ENCODE measurements around the gene SDHB. TPM values are rescaled to one million over a fixed set of nuclear protein-coding genes. Genes with fewer than 3 reads are reported as not detected.

The SDHB gene
- total RNA-seq, 4 donors from 2014 or later: 238 to 405 (median 328) TPM

DNA sequence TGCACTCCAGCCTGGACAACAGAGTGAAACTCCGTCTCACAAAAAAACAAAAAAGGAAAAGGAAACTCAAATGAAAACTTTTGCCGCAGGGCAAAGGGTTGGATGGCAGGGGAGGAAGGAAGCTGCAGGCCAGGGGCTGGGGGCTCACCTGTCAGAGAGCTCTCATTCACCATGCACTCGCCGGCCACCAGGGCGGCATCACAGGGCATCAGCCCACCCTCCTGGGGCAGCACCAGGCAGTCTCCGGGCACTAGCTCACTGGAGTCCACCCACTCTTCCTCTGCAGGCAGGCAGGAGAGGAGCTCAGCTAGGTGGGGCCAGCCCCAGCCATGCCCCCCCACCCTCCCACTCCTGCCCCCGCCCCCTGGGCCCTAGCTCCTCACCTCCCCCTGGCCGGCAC, 54.0 kb downstream of the SDHB start:
- no peak for ATAC-seq
- Histone ChIP-seq H3K4me1 (no peaks in the 10 kb centered on the region), H3K36me3 (peaks cover 0 to 63% of the 10 kb centered on the region in 2 donors), H3K9me3 (no peaks in the 10 kb centered on the region), H3K4me3 (no peak overlapping the region), H3K27me3 (no peaks in the 10 kb centered on the region), H3K27ac (no peak overlapping the region)
- in situ Hi-C loops (cut with MboI; ENCODE audit: low sequenced_read_pairs in 4 of 4): no loop called here
- intact Hi-C loops (cut with DNase I; ENCODE audit: low total_unique reads): no loop called here
- TF ChIP-seq POLR2A (IDR thresholded peaks at IDR 0.05): no peak
- TF ChIP-seq, protein P1, sequence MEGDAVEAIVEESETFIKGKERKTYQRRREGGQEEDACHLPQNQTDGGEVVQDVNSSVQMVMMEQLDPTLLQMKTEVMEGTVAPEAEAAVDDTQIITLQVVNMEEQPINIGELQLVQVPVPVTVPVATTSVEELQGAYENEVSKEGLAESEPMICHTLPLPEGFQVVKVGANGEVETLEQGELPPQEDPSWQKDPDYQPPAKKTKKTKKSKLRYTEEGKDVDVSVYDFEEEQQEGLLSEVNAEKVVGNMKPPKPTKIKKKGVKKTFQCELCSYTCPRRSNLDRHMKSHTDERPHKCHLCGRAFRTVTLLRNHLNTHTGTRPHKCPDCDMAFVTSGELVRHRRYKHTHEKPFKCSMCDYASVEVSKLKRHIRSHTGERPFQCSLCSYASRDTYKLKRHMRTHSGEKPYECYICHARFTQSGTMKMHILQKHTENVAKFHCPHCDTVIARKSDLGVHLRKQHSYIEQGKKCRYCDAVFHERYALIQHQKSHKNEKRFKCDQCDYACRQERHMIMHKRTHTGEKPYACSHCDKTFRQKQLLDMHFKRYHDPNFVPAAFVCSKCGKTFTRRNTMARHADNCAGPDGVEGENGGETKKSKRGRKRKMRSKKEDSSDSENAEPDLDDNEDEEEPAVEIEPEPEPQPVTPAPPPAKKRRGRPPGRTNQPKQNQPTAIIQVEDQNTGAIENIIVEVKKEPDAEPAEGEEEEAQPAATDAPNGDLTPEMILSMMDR (IDR thresholded peaks at IDR 0.05 in 4 of 5, conservative IDR thresholded peaks at IDR 0.05 in 1 of 5): no peak
- no peak for DNase-seq

DNA sequence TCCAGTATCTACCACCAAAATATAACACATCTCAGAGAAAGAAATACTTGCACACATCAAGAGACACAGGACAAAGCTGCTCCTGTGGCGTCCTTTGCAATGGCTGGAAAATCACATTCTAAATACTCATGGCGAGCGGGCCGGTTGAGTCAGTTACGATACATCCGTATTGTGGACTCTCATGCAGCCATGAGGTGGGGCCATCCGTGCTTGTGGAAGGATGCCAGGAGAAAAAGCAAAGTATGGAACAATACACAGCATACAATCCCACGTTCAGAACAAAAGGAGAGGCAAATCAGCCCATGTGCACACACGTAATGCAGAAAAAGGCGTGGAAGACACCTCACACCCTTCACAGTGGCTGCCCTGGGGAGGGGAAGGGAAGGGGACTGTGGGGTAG, 55.2 kb downstream of the SDHB start:
- no peaks in the 10 kb centered on the region for H3K9me3 ChIP-seq
- no peaks in the 10 kb centered on the region for H3K27me3 ChIP-seq
- H3K36me3 ChIP-seq: peaks cover 0 to 53% of the 10 kb centered on the region in 2 donors
- no peak for DNase-seq
- no peak for ATAC-seq
- H3K4me1 ChIP-seq: no peaks in the 10 kb centered on the region
- no peak overlapping the region for H3K27ac ChIP-seq
- intact Hi-C loops (cut with DNase I; ENCODE audit: low total_unique reads): no loop called here
- TF ChIP-seq, protein P1 (IDR thresholded peaks at IDR 0.05 in 4 of 5, conservative IDR thresholded peaks at IDR 0.05 in 1 of 5): no peak
- no peak for TF ChIP-seq POLR2A (IDR thresholded peaks at IDR 0.05)
- in situ Hi-C loops (cut with MboI; ENCODE audit: low sequenced_read_pairs in 4 of 4): no loop called here
- H3K4me3 ChIP-seq: no peak overlapping the region

DNA sequence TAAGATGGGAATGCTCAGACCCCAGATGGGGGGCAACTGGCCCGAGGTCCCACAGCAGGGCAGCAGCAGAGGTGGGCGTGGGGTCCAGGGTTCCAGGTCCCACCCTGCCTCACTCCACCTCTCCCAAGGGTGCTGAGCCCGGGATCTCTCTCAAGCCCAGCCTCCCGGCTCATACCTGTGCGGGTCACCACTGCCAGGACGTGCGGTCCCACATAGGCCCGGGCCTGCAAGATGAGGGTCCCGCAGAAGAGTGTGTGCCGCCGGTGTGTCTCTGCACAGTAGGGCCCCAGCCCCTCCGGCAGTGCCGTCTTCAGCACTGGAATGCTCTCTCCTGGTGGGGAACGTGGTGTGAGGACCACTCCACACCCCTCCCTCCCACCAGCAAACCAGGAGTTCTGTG, 57.0 kb downstream of the SDHB start:
- ATAC-seq: no peak
- no peaks in the 10 kb centered on the region for H3K4me1 ChIP-seq
- no peak overlapping the region for H3K27ac ChIP-seq
- no peak for DNase-seq
- intact Hi-C loops (cut with DNase I; ENCODE audit: low total_unique reads) (no loop called here), in situ Hi-C loops (cut with MboI; ENCODE audit: low sequenced_read_pairs in 4 of 4) (no loop called here)
- peaks cover 0 to 38% of the 10 kb centered on the region in 2 donors for H3K36me3 ChIP-seq
- H3K9me3 ChIP-seq: no peaks in the 10 kb centered on the region
- no peak overlapping the region for H3K4me3 ChIP-seq
- TF ChIP-seq, protein P1 (IDR thresholded peaks at IDR 0.05 in 4 of 5, conservative IDR thresholded peaks at IDR 0.05 in 1 of 5): no peak
- no peak for TF ChIP-seq POLR2A (IDR thresholded peaks at IDR 0.05)
- H3K27me3 ChIP-seq: no peaks in the 10 kb centered on the region

DNA sequence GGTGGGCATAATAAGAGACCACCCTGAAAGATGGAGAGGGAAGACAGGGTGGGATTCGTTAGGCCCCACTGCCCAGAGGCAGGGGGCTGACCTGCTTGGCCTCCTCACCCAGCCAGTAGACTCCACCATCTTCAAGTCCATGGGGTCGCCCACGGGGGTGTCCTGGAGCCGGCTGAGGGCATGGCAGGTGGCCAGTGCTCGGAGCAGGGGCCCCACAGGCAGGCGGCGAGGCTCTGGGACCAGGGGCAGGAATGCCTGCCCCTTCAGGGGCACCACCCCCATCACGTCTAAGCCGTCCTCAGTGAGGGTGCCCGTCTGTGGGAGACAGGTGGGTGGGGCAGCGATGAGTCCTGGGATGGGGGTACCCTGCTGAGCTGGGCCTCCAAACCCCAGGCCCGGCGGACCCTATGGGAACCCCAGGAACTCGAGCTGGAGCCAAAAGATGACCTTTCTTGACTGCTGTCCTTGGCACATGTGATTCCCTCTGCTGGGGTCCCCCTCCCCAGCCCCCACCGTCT, 60.3 kb downstream of the SDHB start:
- intact Hi-C loops (cut with DNase I; ENCODE audit: low total_unique reads): no loop called here
- no peak overlapping the region for H3K27ac ChIP-seq
- no peaks in the 10 kb centered on the region for H3K9me3 ChIP-seq
- H3K4me1 ChIP-seq: no peaks in the 10 kb centered on the region
- H3K36me3 ChIP-seq: peaks cover 0 to 44% of the 10 kb centered on the region in 2 donors
- no peak overlapping the region for H3K4me3 ChIP-seq
- no peaks in the 10 kb centered on the region for H3K27me3 ChIP-seq
- DNase-seq: no peak
- no peak for ATAC-seq
- TF ChIP-seq, protein P1 (IDR thresholded peaks at IDR 0.05 in 4 of 5, conservative IDR thresholded peaks at IDR 0.05 in 1 of 5): no peak
- no peak for TF ChIP-seq POLR2A (IDR thresholded peaks at IDR 0.05)
- in situ Hi-C loops (cut with MboI; ENCODE audit: low sequenced_read_pairs in 4 of 4): no loop called here

DNA sequence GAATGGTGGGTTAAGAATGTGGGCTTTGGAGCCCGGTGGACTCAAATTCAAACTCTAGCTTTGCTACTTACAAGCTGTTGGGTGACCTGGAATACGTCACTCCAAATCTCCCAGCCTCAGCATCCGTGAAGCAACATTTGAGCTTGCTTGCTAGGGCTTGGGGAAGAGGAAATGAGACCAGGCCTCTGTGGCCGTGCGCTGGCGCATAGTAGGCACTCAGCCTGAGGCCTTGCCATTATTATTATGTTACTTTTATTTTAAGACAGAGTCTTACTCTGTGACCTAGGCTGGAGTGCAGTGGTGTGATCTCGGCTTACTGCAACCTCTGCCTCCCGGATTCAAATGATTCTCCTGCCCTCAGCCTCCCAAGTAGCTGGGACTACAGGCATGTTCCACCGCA, 61.2 kb downstream of the SDHB start:
- no peaks in the 10 kb centered on the region for H3K27me3 ChIP-seq
- ATAC-seq (no peak), DNase-seq (no peak)
- no peaks in the 10 kb centered on the region for H3K4me1 ChIP-seq
- TF ChIP-seq, protein P1 (IDR thresholded peaks at IDR 0.05 in 4 of 5, conservative IDR thresholded peaks at IDR 0.05 in 1 of 5): no peak
- TF ChIP-seq POLR2A (IDR thresholded peaks at IDR 0.05): no peak
- peaks cover 0 to 44% of the 10 kb centered on the region in 2 donors for H3K36me3 ChIP-seq
- H3K27ac ChIP-seq: no peak overlapping the region
- H3K9me3 ChIP-seq: no peaks in the 10 kb centered on the region
- in situ Hi-C loops (cut with MboI; ENCODE audit: low sequenced_read_pairs in 4 of 4): no loop called here
- intact Hi-C loops (cut with DNase I; ENCODE audit: low total_unique reads): no loop called here
- no peak overlapping the region for H3K4me3 ChIP-seq

All from gastrocnemius medialis (tissue), 4 donors.